Measurements from ENCODE around the gene PIK3R1.

Gene PIK3R1

GRCh38 chr5:68332556-68332955 lies 117.0 kb downstream of the PIK3R1 start:
- no peak for DNase-seq

- DNase-seq, result no peak
Observed at GRCh38 chr5:68333649-68334552, 118.3 kb downstream of the PIK3R1 start.

DNA sequence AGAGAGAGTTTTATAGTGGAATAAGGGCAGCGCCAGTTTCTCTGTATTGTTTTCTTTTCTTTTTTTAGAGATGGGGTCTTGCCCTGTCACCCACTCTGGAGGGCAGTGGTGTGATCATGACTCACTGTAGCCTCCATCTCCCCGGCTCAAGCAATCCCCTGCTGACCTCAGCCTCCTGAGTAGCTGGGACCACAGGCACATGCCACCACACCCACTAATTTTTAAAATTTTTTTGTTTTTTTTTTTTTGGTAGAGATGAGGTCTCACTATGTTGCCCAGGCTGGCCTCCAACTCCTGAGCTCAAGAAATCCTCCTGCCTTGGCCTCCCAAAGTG lies 119.0 kb downstream of the PIK3R1 start:
- no peak for DNase-seq

GRCh38 chr5:68335075-68335474 lies 119.5 kb downstream of the PIK3R1 start:
- no peak for DNase-seq

DNA sequence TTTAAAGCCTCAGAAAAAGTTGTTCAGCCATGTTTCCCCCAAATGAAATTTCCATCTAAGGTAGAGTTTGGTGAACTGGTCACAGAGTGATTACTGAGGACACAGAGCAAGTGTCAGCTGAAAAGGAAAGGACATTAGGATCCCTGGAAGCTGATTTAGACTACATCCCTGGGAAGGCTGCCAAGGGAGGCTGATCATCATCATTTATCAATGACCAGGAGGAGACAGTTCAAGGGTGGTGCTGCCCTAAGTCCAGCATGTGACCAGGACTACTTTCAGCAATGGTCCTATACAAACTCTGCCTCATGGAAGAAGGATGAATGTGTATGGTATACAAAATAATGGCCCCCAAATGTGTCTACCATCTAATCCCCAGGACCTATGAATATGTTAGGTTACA lies 120.6 kb downstream of the PIK3R1 start:
- DNase-seq, result no peak

DNA sequence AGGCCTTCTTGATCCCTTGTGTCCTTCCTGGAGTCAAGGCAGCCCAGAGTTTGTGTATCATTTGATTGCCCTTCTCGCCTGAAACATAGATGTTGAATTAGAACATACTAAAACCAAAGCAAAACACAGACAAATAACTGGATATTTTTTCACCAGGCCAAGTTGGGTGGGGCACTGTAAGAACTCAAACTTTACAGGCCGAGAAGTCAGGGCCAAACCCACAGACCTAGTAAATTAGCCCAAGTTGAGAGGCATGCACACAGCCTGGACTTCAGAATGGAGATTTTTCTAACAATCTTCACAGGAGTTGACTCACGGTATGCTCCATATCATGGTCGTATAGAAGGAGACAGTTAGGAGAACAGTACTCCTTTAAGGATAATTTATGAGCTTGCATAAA lies 121.7 kb downstream of the PIK3R1 start:
- DNase-seq, result no peak

GRCh38 chr5:68339921-68340321 lies 124.4 kb downstream of the PIK3R1 start:
- DNase-seq, result no peak

DNA sequence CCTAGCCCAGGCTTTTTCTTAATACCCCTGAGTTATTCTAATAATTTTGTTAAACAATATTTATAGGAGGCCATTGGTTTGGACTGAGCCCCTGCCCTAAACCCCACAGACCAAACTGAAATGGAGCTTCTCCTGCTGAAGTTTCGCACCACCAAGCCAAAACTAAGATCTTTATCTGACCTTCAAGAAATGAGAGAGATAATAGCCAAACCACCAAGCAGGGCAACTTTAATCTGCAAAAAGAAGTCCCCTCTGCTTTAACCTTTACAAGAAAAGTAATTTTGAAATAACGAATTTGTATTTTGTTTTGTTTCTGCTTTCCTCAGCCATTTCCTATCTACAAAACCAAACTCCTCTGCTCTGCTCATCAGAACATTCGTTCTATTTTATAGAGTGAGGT lies 125.5 kb downstream of the PIK3R1 start:
- DNase-seq, result no peak

GRCh38 chr5:68342693-68343092 lies 127.1 kb downstream of the PIK3R1 start:
- no peak for DNase-seq

DNA sequence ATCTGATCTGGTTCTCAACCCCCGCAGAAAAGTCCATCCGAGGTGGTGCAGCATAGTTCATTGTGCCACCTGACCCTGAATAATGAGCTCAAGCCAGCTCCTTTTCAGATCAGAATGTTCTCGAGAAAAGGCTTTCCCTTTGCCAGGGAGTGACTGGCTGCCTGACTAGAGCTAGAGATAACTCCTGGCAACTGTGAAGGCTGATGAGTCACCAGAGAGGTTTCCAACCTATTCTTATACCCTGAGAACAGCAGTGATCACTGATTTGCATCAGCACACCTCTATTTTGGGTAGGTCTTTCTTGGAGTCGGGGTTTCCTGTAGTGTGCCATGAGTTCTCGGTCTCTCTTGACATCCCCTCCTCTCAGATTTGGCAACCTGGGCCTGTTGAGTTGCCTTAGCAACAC lies 127.9 kb downstream of the PIK3R1 start:
- no peak for DNase-seq

GRCh38 chr5:68344447-68345111 lies 129.0 kb downstream of the PIK3R1 start:
- no peak for DNase-seq

DNA sequence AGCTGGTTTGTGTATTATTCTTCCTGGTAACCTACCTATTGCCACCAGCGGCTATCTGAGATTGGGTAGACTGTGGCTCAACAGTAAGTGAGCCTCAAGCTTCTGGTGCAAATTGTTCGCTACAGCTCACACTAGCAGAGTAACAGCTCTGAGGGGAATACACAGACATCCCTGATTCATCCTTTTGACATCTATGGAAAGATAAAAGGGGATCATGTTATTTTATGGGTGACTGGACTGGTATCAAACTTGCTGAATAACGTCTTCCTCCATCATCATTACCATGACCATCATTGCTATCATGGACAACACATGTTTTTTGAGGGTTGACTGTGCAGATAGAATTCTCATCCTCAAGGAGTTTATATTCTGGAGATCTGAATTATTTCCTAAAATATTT lies 129.6 kb downstream of the PIK3R1 start:
- no peak for DNase-seq

GRCh38 chr5:68345582-68345981 lies 130.0 kb downstream of the PIK3R1 start:
- DNase-seq, result no peak

GRCh38 chr5:68347536-68347935 lies 132.0 kb downstream of the PIK3R1 start:
- no peak for DNase-seq

DNA sequence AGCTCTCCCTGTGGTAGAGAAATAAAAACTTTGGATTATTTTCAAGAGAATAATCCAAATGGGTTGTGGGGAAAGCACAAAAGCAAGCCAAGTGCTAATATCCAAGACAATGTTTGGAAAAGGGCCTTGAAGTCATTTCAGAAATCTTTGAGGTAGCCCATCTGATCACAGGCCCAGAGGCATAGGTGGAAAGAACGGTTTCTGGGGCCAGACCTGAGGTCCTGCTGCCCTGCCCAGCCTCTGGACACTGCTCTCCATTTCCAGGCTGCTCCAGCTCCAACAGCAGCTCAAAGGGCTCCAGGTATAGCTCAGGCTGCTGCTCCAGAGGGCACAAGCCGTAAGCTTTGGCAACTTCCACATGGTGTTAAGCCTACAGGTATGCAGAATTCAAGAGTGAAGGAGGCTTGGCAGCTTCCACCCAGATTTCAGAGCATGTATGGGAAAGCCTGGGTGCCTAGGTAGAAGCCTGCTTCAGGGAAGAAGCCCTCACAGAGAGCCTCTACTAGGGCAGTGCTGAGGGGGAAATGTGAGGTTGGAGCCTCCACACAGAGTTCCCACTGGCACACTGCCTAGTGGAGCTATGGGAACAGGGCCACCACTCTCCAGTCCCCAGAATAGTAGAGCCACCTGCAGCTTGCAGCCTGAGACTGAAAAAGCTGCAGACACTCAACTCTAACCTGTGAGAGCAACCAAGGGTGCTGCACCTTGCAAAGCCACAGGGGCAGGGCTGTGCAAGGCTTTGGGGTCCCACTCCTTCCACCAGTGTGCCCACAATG lies 133.1 kb downstream of the PIK3R1 start:
- no peak for DNase-seq

GRCh38 chr5:68350176-68350575 lies 134.6 kb downstream of the PIK3R1 start:
- no peak for DNase-seq
